Transverse colon (tissue), 4 donors: Measurements from ENCODE around the gene PTPRG. TPM values are rescaled to one million over a fixed set of nuclear protein-coding genes. Genes with fewer than 3 reads are reported as not detected.
A peak's percentile ranks its signal among the peaks of the same experiment; 100 is the strongest.

Experiments
- DNase-seq: peaks from one replicate; pipeline ENCODE4 v3.0.0-alpha.2; 2019
- H3K27ac ChIP-seq, 4 donors: fragments of 200-600 bp; sonication (generic); 2 replicates each; pipeline ENCODE4 v1.5.1; 2016 to 2018; ENCODE audit warnings: inconsistent platforms in 4 of 4
- H3K27me3 ChIP-seq: fragments of 200-600 bp; sonication (generic); 2 replicates; pipeline ENCODE4 v1.5.1; 2017; ENCODE audit warnings: inconsistent platforms
- H3K36me3 ChIP-seq, 4 donors: fragments of 200-600 bp; sonication (generic); 2 replicates each; pipeline ENCODE4 v1.5.1; 2017 to 2019; ENCODE audit warnings: inconsistent platforms in 4 of 4
- H3K4me1 ChIP-seq, 4 donors: fragments of 200-600 bp; sonication (generic); 2 replicates each; pipeline ENCODE4 v1.5.1; 2017 to 2020; ENCODE audit warnings: inconsistent platforms in 4 of 4
- H3K4me3 ChIP-seq, 4 donors: fragments of 200-600 bp; sonication (generic); 1 replicate in 1 of 4; 2 replicates in 3 of 4; pipeline versions ENCODE4 v1.5.1 to v1.6.1; 2017 to 2019; ENCODE audit warnings: inconsistent platforms in 4 of 4
- H3K9me3 ChIP-seq, 2 donors: fragments of 200-600 bp; sonication (generic); 2 replicates each; pipeline ENCODE4 v1.5.1; 2017 to 2019; ENCODE audit warnings: inconsistent platforms in 2 of 2
- EP300 ChIP-seq: sonication (generic); formaldehyde crosslinking; IDR thresholded peaks from one replicate; pipeline ENCODE4 v1.6.1; 2017; ENCODE audit warnings: antibody characterized with exemption, low read depth
- POLR2A ChIP-seq: fragments of 450-650 bp; IDR thresholded peaks from one replicate; pipeline ENCODE4 v1.6.1; 2016; ENCODE audit warnings: antibody characterized with exemption, mild to moderate bottlenecking, moderate library complexity
- POLR2AphosphoS5 ChIP-seq, 3 donors: sonication (generic); formaldehyde crosslinking; IDR thresholded peaks; one replicate each; pipeline ENCODE4 v1.6.1; 2016; ENCODE audit warnings: antibody characterized with exemption in 3 of 3
- WGBS, 2 donors: methylation state at CpG; one replicate each; pipeline ENCODE4 v1.1.5; 2018; ENCODE audit warnings: low coverage in 1 of 2; 5-methylcytosine and 5-hydroxymethylcytosine counted together
- in situ Hi-C, 4 donors: fragments of 200-750 bp; cut with MboI; loops; one replicate each; pipeline versions ENCODE4 v1.15.0 to v1.15.1; 2017; ENCODE audit warnings: low sequenced_read_pairs in 3 of 4, low pct_ligation_motif_present in 1 of 4, low pct_unique_long_range_greater_than_20kb in 1 of 4
- intact Hi-C: fragments of 100-400 bp; cut with DNase I; formaldehyde crosslinking; loops from one replicate; pipeline ENCODE4 v1.15.1; 2023; ENCODE audit warnings: low total_unique reads
- total RNA-seq, 4 donors: library from RNA; depleted of rRNA; stranded (reverse); fragments of >200 nt; gene quantifications; one replicate each; pipeline ENCODE4 v1.1.0, GENCODE V29; 2016
- TF ChIP-seq, protein P1 (sequence below), 5 experiments: fragments of 200-600 bp in 3 of 5; fragments of 450-650 bp in 2 of 5; sonication (generic) in 3 of 5; IDR thresholded peaks; 1 replicate in 2 of 5; 2 replicates in 3 of 5; pipeline ENCODE4 v1.5.1; 2016 to 2017; ENCODE audit warnings: antibody characterized with exemption in 5 of 5, inconsistent platforms in 3 of 5, mild to moderate bottlenecking in 2 of 5, moderate library complexity in 1 of 5

The PTPRG gene
- total RNA-seq, 4 donors from 2014 or later, result 29.2 to 83.4 (median 41.6) TPM

GRCh38 chr3:62046326-62046725, 485.0 kb downstream of the PTPRG start:
- no peak for DNase-seq
- H3K36me3 ChIP-seq, result no peaks in the 10 kb centered on the region
- intact Hi-C loops (no loop called here), in situ Hi-C loops (no loop called here)
- no peak overlapping the region for H3K27ac ChIP-seq
- H3K9me3 ChIP-seq, result no peaks in the 10 kb centered on the region
- TF ChIP-seq POLR2A (no peak), EP300 (no peak), POLR2AphosphoS5 (IDR thresholded peaks at IDR 0.05) (no peak)
- TF ChIP-seq, protein P1, sequence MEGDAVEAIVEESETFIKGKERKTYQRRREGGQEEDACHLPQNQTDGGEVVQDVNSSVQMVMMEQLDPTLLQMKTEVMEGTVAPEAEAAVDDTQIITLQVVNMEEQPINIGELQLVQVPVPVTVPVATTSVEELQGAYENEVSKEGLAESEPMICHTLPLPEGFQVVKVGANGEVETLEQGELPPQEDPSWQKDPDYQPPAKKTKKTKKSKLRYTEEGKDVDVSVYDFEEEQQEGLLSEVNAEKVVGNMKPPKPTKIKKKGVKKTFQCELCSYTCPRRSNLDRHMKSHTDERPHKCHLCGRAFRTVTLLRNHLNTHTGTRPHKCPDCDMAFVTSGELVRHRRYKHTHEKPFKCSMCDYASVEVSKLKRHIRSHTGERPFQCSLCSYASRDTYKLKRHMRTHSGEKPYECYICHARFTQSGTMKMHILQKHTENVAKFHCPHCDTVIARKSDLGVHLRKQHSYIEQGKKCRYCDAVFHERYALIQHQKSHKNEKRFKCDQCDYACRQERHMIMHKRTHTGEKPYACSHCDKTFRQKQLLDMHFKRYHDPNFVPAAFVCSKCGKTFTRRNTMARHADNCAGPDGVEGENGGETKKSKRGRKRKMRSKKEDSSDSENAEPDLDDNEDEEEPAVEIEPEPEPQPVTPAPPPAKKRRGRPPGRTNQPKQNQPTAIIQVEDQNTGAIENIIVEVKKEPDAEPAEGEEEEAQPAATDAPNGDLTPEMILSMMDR (IDR thresholded peaks at IDR 0.05), result no peak
- no peak overlapping the region for H3K4me3 ChIP-seq
- H3K4me1 ChIP-seq, result no peaks in the 10 kb centered on the region
- no peaks in the 10 kb centered on the region for H3K27me3 ChIP-seq

DNA sequence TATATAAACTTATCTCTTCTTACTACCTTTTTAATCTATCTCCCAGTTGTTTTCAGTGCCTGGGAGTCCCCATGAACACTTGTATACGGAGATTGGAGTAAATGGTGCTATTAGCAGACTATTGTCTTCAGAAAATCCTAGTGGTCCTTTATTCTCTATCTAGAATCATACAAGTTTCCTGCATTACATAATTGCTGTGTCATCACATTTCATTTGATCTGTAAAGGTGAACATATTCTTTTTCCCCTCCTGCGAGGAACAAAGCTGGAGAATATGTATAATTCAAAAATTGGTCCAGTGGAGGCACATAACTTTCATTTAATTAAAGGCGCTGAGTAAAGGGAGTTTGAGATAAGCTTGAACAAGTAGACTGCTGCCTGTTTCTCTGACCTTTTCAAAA, 487.2 kb downstream of the PTPRG start:
- Histone ChIP-seq H3K4me3 (no peak overlapping the region), H3K4me1 (no peaks in the 10 kb centered on the region), H3K9me3 (no peaks in the 10 kb centered on the region), H3K36me3 (no peaks in the 10 kb centered on the region), H3K27me3 (no peaks in the 10 kb centered on the region), H3K27ac (no peak overlapping the region)
- TF ChIP-seq POLR2A, result no peak
- no peak for TF ChIP-seq POLR2AphosphoS5 (IDR thresholded peaks at IDR 0.05)
- no peak for TF ChIP-seq EP300
- TF ChIP-seq, protein P1 (IDR thresholded peaks at IDR 0.05), result no peak
- in situ Hi-C loops (no loop called here), intact Hi-C loops (no loop called here)
- no peak for DNase-seq
- WGBS, 2 donors, result 78 to 89% methylated on average over 3 of the region's 3 CpGs

- no peaks in the 10 kb centered on the region for H3K9me3 ChIP-seq
- TF ChIP-seq POLR2A, result no peak
- in situ Hi-C loops (no loop called here), intact Hi-C loops (no loop called here)
- 84 to 89% methylated on average over 6 of the region's 6 CpGs for WGBS, 2 donors
- H3K4me3 ChIP-seq, result no peak overlapping the region
- H3K36me3 ChIP-seq, result no peaks in the 10 kb centered on the region
- H3K27ac ChIP-seq, result no peak overlapping the region
- H3K4me1 ChIP-seq, result no peaks in the 10 kb centered on the region
- no peak for DNase-seq
- no peaks in the 10 kb centered on the region for H3K27me3 ChIP-seq
Observed at GRCh38 chr3:62049033-62049432, 487.7 kb downstream of the PTPRG start.

- in situ Hi-C loops (no loop called here), intact Hi-C loops (loop anchor here (10.0 kb wide), 1 partner anchor 73 kb away; no protein-coding TSS in a partner anchor)
- H3K4me1 ChIP-seq, result no peaks in the 10 kb centered on the region
- no peaks in the 10 kb centered on the region for H3K27me3 ChIP-seq
- TF ChIP-seq, protein P1 (IDR thresholded peaks at IDR 0.05), result peak; percentile 12 to 60 (median 38)
- TF ChIP-seq POLR2A, result no peak
- H3K4me3 ChIP-seq, result no peak overlapping the region
- H3K36me3 ChIP-seq, result no peaks in the 10 kb centered on the region
- no peak overlapping the region for H3K27ac ChIP-seq
- peak; percentile 47 for DNase-seq
- no peaks in the 10 kb centered on the region for H3K9me3 ChIP-seq
- WGBS, 2 donors, result 45 to 61% methylated on average over 3 of the region's 3 CpGs
Observed at GRCh38 chr3:62051506-62051905, 490.1 kb downstream of the PTPRG start.

DNA sequence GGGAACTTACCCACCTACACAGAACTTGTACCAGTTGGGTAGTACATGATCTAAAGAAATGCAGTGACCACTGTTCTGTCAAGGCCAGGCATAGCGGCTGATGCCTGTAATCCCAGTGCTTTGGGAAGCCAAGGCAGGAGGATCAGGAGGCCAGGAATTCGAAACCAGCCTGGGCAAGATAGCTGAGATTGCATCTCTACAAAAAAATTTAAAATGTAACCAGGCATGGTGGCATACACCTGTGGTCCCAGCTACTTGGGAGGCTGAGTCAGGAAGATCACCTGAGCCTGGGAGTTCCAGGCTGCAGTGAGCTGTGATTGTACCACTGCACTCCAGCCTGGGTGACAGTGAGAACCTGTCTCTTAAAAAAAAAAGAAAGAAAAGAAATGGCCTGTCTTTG, 491.0 kb downstream of the PTPRG start:
- H3K4me3 ChIP-seq, result no peak overlapping the region
- intact Hi-C loops (loop anchor here (10.0 kb wide), 1 partner anchor 72 kb away; no protein-coding TSS in a partner anchor), in situ Hi-C loops (no loop called here)
- TF ChIP-seq, protein P1 (IDR thresholded peaks at IDR 0.05), result no peak
- TF ChIP-seq POLR2A (no peak), POLR2AphosphoS5 (IDR thresholded peaks at IDR 0.05) (no peak), EP300 (no peak)
- H3K9me3 ChIP-seq, result no peaks in the 10 kb centered on the region
- DNase-seq, result no peak
- H3K27ac ChIP-seq, result no peak overlapping the region
- no peaks in the 10 kb centered on the region for H3K4me1 ChIP-seq
- no peaks in the 10 kb centered on the region for H3K27me3 ChIP-seq
- H3K36me3 ChIP-seq, result no peaks in the 10 kb centered on the region
- WGBS, 2 donors, result 75% methylated on average over 2 of the region's 2 CpGs; no CpG with 5 or more reads in 1 of the 2 donors
